ENCODE measurements around the gene RACK1. TPM values are rescaled to one million over a fixed set of nuclear protein-coding genes. Genes with fewer than 3 reads are reported as not detected.

RACK1 gene
- total and polyA plus RNA-seq, 4 experiments from 2014 or later = 1,956 to 2,145 (median 2,033) TPM

DNA sequence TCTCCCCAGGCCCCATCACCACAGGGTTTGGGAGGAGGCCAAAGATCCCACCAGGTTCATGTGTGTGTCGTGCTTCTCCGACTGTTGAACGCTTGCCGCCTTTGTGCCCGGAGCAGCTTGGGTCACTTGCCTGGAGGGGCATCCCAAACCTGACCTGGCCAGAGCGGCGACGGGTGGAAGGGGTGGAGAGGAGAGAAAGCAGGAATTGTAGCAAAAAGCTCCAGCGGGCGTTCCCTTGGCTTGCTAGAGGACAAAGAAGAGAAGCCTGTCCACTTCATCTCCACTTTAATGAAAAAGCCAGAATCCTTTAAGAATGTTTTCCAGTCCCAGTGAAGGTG lies 23.6 kb downstream of the RACK1 start:
- peaks cover 0 to 24% of the 10 kb centered on the region in 2 donors for H3K27me3 Mint-ChIP-seq
- intact Hi-C loops (cut with micrococcal nuclease) = no loop called here
- Histone ChIP-seq H3K9me3 (ENCODE audit: control insufficient read depth in 1 of 2, low read length in 2 of 2) (no peaks in the 10 kb centered on the region), H3K27ac (ENCODE audit: low read depth, low read length) (no peak overlapping the region), H3K4me1 (ENCODE audit: insufficient read depth, low read length) (peaks cover 53% of the 10 kb centered on the region), H3K36me3 (ENCODE audit: insufficient read depth, low read length) (no peaks in the 10 kb centered on the region), H3K4me3 (ENCODE audit: low read length in 2 of 2) (no peak overlapping the region), H3K27me3 (ENCODE audit: insufficient read depth, low read length) (no peaks in the 10 kb centered on the region)
- H3K9me3 Mint-ChIP-seq = peaks cover 0 to 48% (median 4%) of the 10 kb centered on the region in 8 donors
- CTCF ChIA-PET (ENCODE audit: partially characterized antibody) = interaction anchor here (1.5 kb wide), 1 partner anchor 36 kb away, joined by 3 read pairs; no protein-coding TSS in a partner anchor
- POLR2A ChIA-PET (ENCODE audit: partially characterized antibody) = interaction anchor here (1.0 to 9.4 kb wide), 5 partner anchors 13 to 41 kb away, joined by 4 to 375 read pairs (median 16); partner anchors contain the start of genes RACK1, TRIM52 and TRIM7
- H3K27ac Mint-ChIP-seq = peak overlapping the region in 4 of 7 donors; percentile 52 to 100 (median 84)
- no peak for DNase-seq
- peaks cover 35 to 80% (median 51%) of the 10 kb centered on the region in 4 donors for H3K4me1 Mint-ChIP-seq
- peak overlapping the region in 3 of 8 donors; percentile 29 to 74 (median 62) for H3K4me3 Mint-ChIP-seq
- peaks cover 0 to 50% of the 10 kb centered on the region in 2 donors for H3K36me3 Mint-ChIP-seq

DNA sequence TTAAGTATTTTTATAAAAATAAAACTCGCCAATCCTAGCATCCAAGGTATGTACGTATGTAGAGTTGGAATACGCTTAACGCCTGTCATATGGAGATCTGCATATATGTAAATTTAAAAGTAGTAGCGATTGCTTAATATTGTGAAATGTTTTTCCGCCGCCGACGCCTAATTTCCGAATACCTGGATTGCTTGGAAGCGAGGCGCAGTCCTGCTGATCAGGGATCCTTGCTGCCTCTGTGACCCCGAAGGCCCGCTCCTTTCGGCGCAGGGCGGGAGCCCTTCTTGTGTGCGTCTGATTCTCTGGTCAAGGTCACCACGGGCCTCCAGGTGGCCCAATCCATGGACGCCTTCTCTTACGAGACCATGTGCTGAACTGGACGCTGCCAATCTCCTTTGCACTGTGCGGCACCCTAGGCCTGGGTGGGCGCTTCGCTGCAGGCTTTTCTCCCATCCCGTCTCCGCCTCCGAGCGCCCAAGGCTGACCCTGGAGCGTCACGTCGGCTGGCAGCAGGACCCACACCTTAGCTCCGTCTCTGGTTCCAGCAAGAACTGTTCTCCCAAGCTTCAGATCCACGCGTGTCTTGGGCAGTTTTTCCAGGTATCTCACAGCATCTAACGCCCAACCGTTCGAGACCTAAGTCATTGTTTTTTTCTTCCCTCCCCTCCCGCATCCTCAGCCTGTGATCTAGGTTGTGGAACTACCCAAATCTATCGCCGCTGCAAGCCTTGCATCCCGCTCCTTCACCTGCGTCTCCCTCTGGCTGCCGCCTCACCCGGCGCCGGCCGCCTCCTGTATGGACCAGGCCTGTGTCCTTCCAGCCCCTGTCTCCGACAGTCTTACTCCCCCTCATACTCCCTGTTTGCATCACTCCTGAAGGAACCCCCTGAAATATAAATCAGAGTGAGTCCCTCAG lies 24.2 kb downstream of the RACK1 start:
- H3K4me1 ChIP-seq (ENCODE audit: insufficient read depth, low read length) = peaks cover 47% of the 10 kb centered on the region
- H3K27ac Mint-ChIP-seq = peak overlapping the region in 3 of 7 donors; percentile 53 to 100 (median 100)
- peak overlapping the region in 6 of 8 donors; percentile 29 to 74 (median 58) for H3K4me3 Mint-ChIP-seq
- DNase-seq = no peak
- CTCF ChIA-PET (ENCODE audit: partially characterized antibody) = interaction anchor here (0.6 to 1.5 kb wide), 2 partner anchors 22 to 35 kb away, joined by 3 read pairs; no protein-coding TSS in a partner anchor
- H3K27me3 ChIP-seq (ENCODE audit: insufficient read depth, low read length) = no peaks in the 10 kb centered on the region
- H3K36me3 Mint-ChIP-seq = peaks cover 0 to 46% of the 10 kb centered on the region in 2 donors
- H3K27me3 Mint-ChIP-seq = peaks cover 0 to 24% of the 10 kb centered on the region in 2 donors
- no peak overlapping the region for H3K27ac ChIP-seq (ENCODE audit: low read depth, low read length)
- POLR2A ChIA-PET (ENCODE audit: partially characterized antibody) = interaction anchor here (1.0 to 9.4 kb wide), 5 partner anchors 13 to 42 kb away, joined by 4 to 375 read pairs (median 16); partner anchors contain the start of genes RACK1, TRIM52 and TRIM7
- H3K9me3 ChIP-seq (ENCODE audit: control insufficient read depth in 1 of 2, low read length in 2 of 2) = no peaks in the 10 kb centered on the region
- intact Hi-C loops (cut with micrococcal nuclease) = no loop called here
- no peaks in the 10 kb centered on the region for H3K36me3 ChIP-seq (ENCODE audit: insufficient read depth, low read length)
- peaks cover 0 to 48% (median 4%) of the 10 kb centered on the region in 8 donors for H3K9me3 Mint-ChIP-seq
- peaks cover 31 to 74% (median 48%) of the 10 kb centered on the region in 4 donors for H3K4me1 Mint-ChIP-seq
- no peak overlapping the region for H3K4me3 ChIP-seq (ENCODE audit: low read length in 2 of 2)

DNA sequence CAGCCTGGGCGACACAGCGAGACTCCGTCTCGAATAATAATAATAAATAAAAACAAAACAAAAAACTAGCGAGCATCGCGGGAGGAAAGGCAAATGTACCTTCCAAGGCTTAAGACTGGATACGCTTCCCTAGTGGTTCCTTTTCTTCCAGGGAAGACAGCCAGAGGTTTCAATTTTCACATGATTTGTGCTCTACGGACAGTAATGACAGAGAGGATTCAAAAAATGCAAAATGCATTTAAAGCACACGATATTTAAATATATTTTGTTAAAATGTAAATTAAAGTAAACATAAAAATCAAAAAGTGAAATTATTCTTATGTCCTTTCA lies 24.9 kb downstream of the RACK1 start:
- Mint-ChIP-seq H3K27me3 (peaks cover 0 to 24% of the 10 kb centered on the region in 2 donors), H3K36me3 (peaks cover 0 to 39% of the 10 kb centered on the region in 2 donors), H3K4me3 (peak overlapping the region; percentile 95 to 100 (median 99)), H3K27ac (peak overlapping the region in 4 of 7 donors; percentile 96 to 100 (median 98)), H3K9me3 (peaks cover 0 to 44% (median 4%) of the 10 kb centered on the region in 8 donors), H3K4me1 (peaks cover 26 to 66% (median 46%) of the 10 kb centered on the region in 4 donors)
- POLR2A ChIA-PET (ENCODE audit: partially characterized antibody) = interaction anchor here (3.7 kb wide), 1 partner anchor 12 kb away, joined by 76 read pairs; the partner anchor contains the start of gene TRIM7
- Histone ChIP-seq H3K36me3 (ENCODE audit: insufficient read depth, low read length) (no peaks in the 10 kb centered on the region), H3K9me3 (ENCODE audit: control insufficient read depth in 1 of 2, low read length in 2 of 2) (no peaks in the 10 kb centered on the region), H3K4me3 (ENCODE audit: low read length in 2 of 2) (peak overlapping the region in 1 of 2 donors; percentile 61), H3K27ac (ENCODE audit: low read depth, low read length) (no peak overlapping the region), H3K4me1 (ENCODE audit: insufficient read depth, low read length) (peaks cover 41% of the 10 kb centered on the region), H3K27me3 (ENCODE audit: insufficient read depth, low read length) (no peaks in the 10 kb centered on the region)
- DNase-seq = no peak
- intact Hi-C loops (cut with micrococcal nuclease) = loop anchor here (1.0 kb wide), 2 partner anchors 11 to 27 kb away; no protein-coding TSS in a partner anchor
- CTCF ChIA-PET (ENCODE audit: partially characterized antibody) = no interaction called here

DNA sequence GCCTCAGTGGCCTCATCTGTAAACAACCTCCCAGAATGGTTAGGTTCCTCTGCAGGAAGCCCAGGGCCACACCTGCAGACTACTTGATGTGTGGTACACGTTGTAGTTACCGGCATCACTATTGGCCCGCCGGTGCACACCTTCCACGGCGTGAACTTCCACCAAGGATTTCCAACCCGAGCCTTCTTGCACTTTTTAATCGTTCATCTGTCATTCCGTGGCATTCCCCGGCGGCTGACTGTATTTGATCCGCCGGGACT lies 26.0 kb downstream of the RACK1 start:
- H3K9me3 ChIP-seq (ENCODE audit: control insufficient read depth in 1 of 2, low read length in 2 of 2) = no peaks in the 10 kb centered on the region
- H3K27me3 ChIP-seq (ENCODE audit: insufficient read depth, low read length) = no peaks in the 10 kb centered on the region
- peaks cover 0 to 40% (median 4%) of the 10 kb centered on the region in 8 donors for H3K9me3 Mint-ChIP-seq
- POLR2A ChIA-PET (ENCODE audit: partially characterized antibody) = interaction anchor here (1.1 to 3.7 kb wide), 6 partner anchors 11 to 44 kb away, joined by 3 to 79 read pairs (median 18); partner anchors contain the start of genes RACK1, TRIM52 and TRIM7
- H3K27me3 Mint-ChIP-seq = peaks cover 2 to 22% of the 10 kb centered on the region in 2 donors
- peak overlapping the region; percentile 54 for H3K27ac ChIP-seq (ENCODE audit: low read depth, low read length)
- H3K36me3 Mint-ChIP-seq = peaks cover 0 to 30% of the 10 kb centered on the region in 2 donors
- no peaks in the 10 kb centered on the region for H3K36me3 ChIP-seq (ENCODE audit: insufficient read depth, low read length)
- peak overlapping the region; percentile 96 to 100 (median 98) for H3K27ac Mint-ChIP-seq
- H3K4me1 ChIP-seq (ENCODE audit: insufficient read depth, low read length) = peaks cover 39% of the 10 kb centered on the region
- H3K4me3 ChIP-seq (ENCODE audit: low read length in 2 of 2) = peak overlapping the region; percentile 32 to 61
- peak overlapping the region; percentile 95 to 100 (median 99) for H3K4me3 Mint-ChIP-seq
- DNase-seq = peak in 3 of 5 donors; percentile 64 to 72 (median 65)
- intact Hi-C loops (cut with micrococcal nuclease) = loop anchor here (1.0 kb wide), 2 partner anchors 10 to 26 kb away; no protein-coding TSS in a partner anchor
- CTCF ChIA-PET (ENCODE audit: partially characterized antibody) = interaction anchor here (1.0 to 2.5 kb wide), 2 partner anchors 10 to 28 kb away, joined by 3 to 16 read pairs; no protein-coding TSS in a partner anchor
- peaks cover 28 to 60% (median 47%) of the 10 kb centered on the region in 4 donors for H3K4me1 Mint-ChIP-seq

DNA sequence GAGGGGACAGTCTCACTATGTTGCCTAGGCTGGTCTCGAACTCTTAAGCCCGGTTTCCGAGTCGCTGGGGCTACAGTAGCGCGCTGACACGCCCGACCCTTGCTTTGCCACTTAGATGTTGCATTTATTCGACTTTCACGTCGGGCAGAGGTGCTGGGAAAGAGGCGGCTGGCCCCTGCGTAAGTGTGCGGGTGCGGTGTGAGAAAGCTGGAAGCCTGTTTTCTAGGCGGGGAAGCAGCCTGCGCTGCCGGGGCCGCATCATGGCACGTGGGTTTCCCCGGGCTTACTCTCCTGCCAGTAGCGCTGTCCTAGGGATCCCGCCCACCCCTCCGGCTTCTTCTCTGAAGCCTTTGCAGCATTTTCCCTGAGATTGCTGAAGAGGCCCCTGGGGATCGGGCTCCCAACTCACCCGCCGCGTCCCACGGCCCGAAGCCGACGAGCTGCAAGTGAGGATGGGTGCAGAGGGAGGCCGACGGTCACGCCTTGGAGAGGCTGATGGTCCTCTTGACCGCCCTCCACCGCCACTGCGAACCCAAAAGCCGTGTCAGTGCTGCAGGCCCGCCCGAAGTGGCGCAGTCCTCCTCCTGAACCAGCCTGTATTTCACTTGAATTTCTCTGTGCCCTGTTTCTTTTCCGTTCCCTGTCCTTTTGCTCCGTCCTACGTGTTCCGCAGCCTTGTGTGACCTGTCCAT lies 26.4 kb downstream of the RACK1 start:
- H3K27me3 ChIP-seq (ENCODE audit: insufficient read depth, low read length) = no peaks in the 10 kb centered on the region
- POLR2A ChIA-PET (ENCODE audit: partially characterized antibody) = interaction anchor here (1.1 to 3.7 kb wide), 6 partner anchors 11 to 44 kb away, joined by 3 to 79 read pairs (median 18); partner anchors contain the start of genes RACK1, TRIM52 and TRIM7
- Mint-ChIP-seq H3K4me3 (peak overlapping the region; percentile 95 to 100 (median 99)), H3K27me3 (peaks cover 2 to 20% of the 10 kb centered on the region in 2 donors), H3K4me1 (peaks cover 27 to 60% (median 44%) of the 10 kb centered on the region in 4 donors), H3K9me3 (peaks cover 0 to 35% (median 4%) of the 10 kb centered on the region in 8 donors), H3K36me3 (peaks cover 0 to 26% of the 10 kb centered on the region in 2 donors), H3K27ac (peak overlapping the region; percentile 96 to 100 (median 98))
- no peaks in the 10 kb centered on the region for H3K36me3 ChIP-seq (ENCODE audit: insufficient read depth, low read length)
- intact Hi-C loops (cut with micrococcal nuclease) = no loop called here
- CTCF ChIA-PET (ENCODE audit: partially characterized antibody) = interaction anchor here (1.0 to 2.5 kb wide), 2 partner anchors 10 to 27 kb away, joined by 3 to 16 read pairs; no protein-coding TSS in a partner anchor
- peaks cover 36% of the 10 kb centered on the region for H3K4me1 ChIP-seq (ENCODE audit: insufficient read depth, low read length)
- peak overlapping the region; percentile 32 to 61 for H3K4me3 ChIP-seq (ENCODE audit: low read length in 2 of 2)
- H3K9me3 ChIP-seq (ENCODE audit: control insufficient read depth in 1 of 2, low read length in 2 of 2) = no peaks in the 10 kb centered on the region
- peak; percentile 66 to 84 (median 71) for DNase-seq
- peak overlapping the region; percentile 54 for H3K27ac ChIP-seq (ENCODE audit: low read depth, low read length)

DNA sequence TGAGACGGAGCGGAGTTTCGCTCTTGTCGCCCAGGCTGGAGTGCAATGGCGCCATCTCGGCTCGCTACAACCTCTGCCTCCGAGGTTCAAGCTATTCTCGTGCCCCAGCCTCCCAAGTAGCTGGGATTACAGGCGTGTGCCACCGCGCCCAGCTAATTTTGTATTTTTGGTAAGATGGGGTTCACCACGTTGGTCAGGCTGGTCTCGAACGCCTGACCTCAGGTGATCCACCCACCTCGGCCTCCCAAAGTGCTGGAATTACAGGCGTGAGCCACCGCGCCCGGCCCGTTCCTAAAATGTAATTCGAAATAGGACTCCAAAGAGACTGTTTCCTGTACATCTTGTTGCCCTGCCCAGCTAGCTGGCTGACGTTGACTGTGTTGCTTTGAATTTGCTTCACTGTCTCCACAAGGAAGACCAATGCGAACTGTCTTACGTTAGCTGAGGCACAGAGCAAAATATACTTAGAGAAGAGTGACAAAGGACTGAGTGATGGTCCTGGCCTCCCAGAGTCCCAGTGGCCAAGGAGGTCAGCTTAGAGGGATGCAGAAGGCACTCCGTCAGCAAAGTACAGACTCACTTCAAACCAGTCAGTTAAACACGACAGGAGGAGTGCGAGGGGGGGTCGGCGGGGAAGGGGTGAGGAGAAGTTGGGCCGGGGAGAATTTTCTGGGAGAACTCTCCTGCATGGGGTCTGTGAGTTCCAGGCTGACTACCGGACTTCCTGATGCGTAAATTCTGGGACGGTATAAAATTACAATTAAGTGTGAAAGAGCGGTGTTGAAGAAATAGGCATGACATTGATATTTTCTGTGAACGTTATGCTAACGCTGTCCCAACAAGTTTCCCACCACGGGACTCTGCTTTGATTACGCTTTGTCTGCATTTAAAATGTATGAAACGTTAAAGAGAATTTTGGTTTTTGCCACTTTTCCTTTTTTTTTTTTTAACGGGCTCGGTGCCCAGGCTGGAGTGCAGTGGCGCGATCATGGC lies 27.4 kb downstream of the RACK1 start:
- Histone ChIP-seq H3K27me3 (ENCODE audit: insufficient read depth, low read length) (no peaks in the 10 kb centered on the region), H3K36me3 (ENCODE audit: insufficient read depth, low read length) (no peaks in the 10 kb centered on the region), H3K4me3 (ENCODE audit: low read length in 2 of 2) (peak overlapping the region; percentile 33 to 59), H3K9me3 (ENCODE audit: control insufficient read depth in 1 of 2, low read length in 2 of 2) (no peaks in the 10 kb centered on the region), H3K4me1 (ENCODE audit: insufficient read depth, low read length) (peaks cover 27% of the 10 kb centered on the region), H3K27ac (ENCODE audit: low read depth, low read length) (peak overlapping the region; percentile 29)
- ChIA-PET CTCF (ENCODE audit: partially characterized antibody) (interaction anchor here (0.6 to 2.5 kb wide), 4 partner anchors 9 to 45 kb away, joined by 3 to 16 read pairs (median 4); partner anchors contain the start of gene TRIM52), POLR2A (ENCODE audit: partially characterized antibody) (interaction anchor here (0.6 to 3.7 kb wide), 7 partner anchors 10 to 45 kb away, joined by 3 to 79 read pairs (median 15); partner anchors contain the start of genes RACK1, TRIM52 and TRIM7)
- peak overlapping the region; percentile 95 to 100 (median 99) for H3K4me3 Mint-ChIP-seq
- peak; percentile 39 to 57 (median 51) for DNase-seq
- H3K36me3 Mint-ChIP-seq = peaks cover 0 to 16% of the 10 kb centered on the region in 2 donors
- H3K9me3 Mint-ChIP-seq = peaks cover 0 to 25% (median 0%) of the 10 kb centered on the region in 8 donors
- peaks cover 19 to 55% (median 36%) of the 10 kb centered on the region in 4 donors for H3K4me1 Mint-ChIP-seq
- intact Hi-C loops (cut with micrococcal nuclease) = no loop called here
- H3K27me3 Mint-ChIP-seq = peaks cover 2 to 10% of the 10 kb centered on the region in 2 donors
- H3K27ac Mint-ChIP-seq = peak overlapping the region; percentile 77 to 100 (median 96)

Measured in CD4-positive, alpha-beta memory T cell (primary cell).